Keratinocyte (primary cell): ENCODE results near the gene TMEM139. TPM values are rescaled to one million over a fixed set of nuclear protein-coding genes. Genes with fewer than 3 reads are reported as not detected.

Source experiments
- DNase-seq: peaks from one replicate; pipeline ENCODE4 v3.0.0-alpha.2; 2011; ENCODE audit warnings: low read depth, missing footprints, low spot score
- FAIRE-seq: peaks from 2 replicates; lab custom pipeline; 2011; peaks lifted over from hg19 to GRCh38; lab: Jason Lieb, UNC
- H2AFZ ChIP-seq: 2 replicates; pipeline ENCODE4 v1.6.0; 2012; ENCODE audit warnings: low read length, control low read depth, inconsistent platforms; ENCODE audit not compliant: control insufficient read depth
- H3K27ac ChIP-seq: 2 replicates; pipeline ENCODE4 v1.5.1; 2011; ENCODE audit warnings: low read length; ENCODE audit not compliant: control insufficient read depth, insufficient read depth
- H3K27me3 ChIP-seq: 3 replicates; pipeline ENCODE4 v1.6.0; 2011; ENCODE audit warnings: low read length; ENCODE audit not compliant: control insufficient read depth, insufficient read depth; ENCODE audit errors: extremely low read depth
- H3K36me3 ChIP-seq, 2 experiments: 2 replicates in 1 of 2; 3 replicates in 1 of 2; pipeline ENCODE4 v1.5.1; 2011; ENCODE audit warnings: low read length in 2 of 2, mild to moderate bottlenecking in 1 of 2; ENCODE audit not compliant: control insufficient read depth in 2 of 2, insufficient read depth in 2 of 2; ENCODE audit errors: extremely low read depth in 1 of 2
- H3K4me1 ChIP-seq: 3 replicates; pipeline ENCODE4 v1.5.1; 2011; ENCODE audit warnings: low read length; ENCODE audit not compliant: control insufficient read depth, insufficient read depth; ENCODE audit errors: extremely low read depth
- H3K4me2 ChIP-seq: 3 replicates; pipeline ENCODE4 v1.6.0; 2011; ENCODE audit warnings: low read depth, low read length; ENCODE audit not compliant: control insufficient read depth, insufficient read depth; ENCODE audit errors: extremely low read depth
- H3K4me3 ChIP-seq, 3 experiments: fragments of 200-600 bp in 1 of 3; sonication (generic) in 1 of 3; 2 replicates in 2 of 3; 3 replicates in 1 of 3; pipeline ENCODE4 v1.5.1; 2011 to 2016; ENCODE audit warnings: low read length in 3 of 3, mild to moderate bottlenecking in 3 of 3, control low read depth in 2 of 3, inconsistent platforms in 1 of 3, low read depth in 1 of 3, mixed read lengths in 1 of 3, mixed run types in 1 of 3, moderate library complexity in 1 of 3; ENCODE audit not compliant: control insufficient read depth in 2 of 3, insufficient read depth in 2 of 3; ENCODE audit errors: extremely low read depth in 1 of 3
- H3K79me2 ChIP-seq: 2 replicates; pipeline ENCODE4 v1.6.0; 2012; ENCODE audit warnings: low read length; ENCODE audit not compliant: control insufficient read depth, insufficient read depth
- H3K9ac ChIP-seq: 3 replicates; pipeline ENCODE4 v1.6.0; 2011; ENCODE audit warnings: low read length; ENCODE audit not compliant: control insufficient read depth, insufficient read depth; ENCODE audit errors: extremely low read depth
- H3K9me1 ChIP-seq: 3 replicates; pipeline ENCODE4 v1.6.0; 2011; ENCODE audit warnings: low read length; ENCODE audit not compliant: control insufficient read depth, insufficient read depth; ENCODE audit errors: extremely low read depth
- H3K9me3 ChIP-seq: 2 replicates; pipeline ENCODE4 v1.5.1; 2012; ENCODE audit warnings: low read depth, low read length; ENCODE audit not compliant: control insufficient read depth
- H4K20me1 ChIP-seq: 3 replicates; pipeline ENCODE4 v1.6.0; 2011; ENCODE audit warnings: low read length; ENCODE audit not compliant: control insufficient read depth, insufficient read depth; ENCODE audit errors: extremely low read depth
- CTCF ChIP-seq, 3 experiments: IDR thresholded peaks in 1 of 3; conservative IDR thresholded peaks in 1 of 3; optimal IDR thresholded peaks in 1 of 3; 2 replicates in 2 of 3; 3 replicates in 1 of 3; pipeline versions ENCODE3 to v1.5.1; 2011; ENCODE audit warnings: low read length in 3 of 3, mild to moderate bottlenecking in 3 of 3, moderate library complexity in 2 of 3, control low read depth in 1 of 3, inconsistent platforms in 1 of 3; ENCODE audit not compliant: insufficient read depth in 2 of 3; ENCODE audit errors: extremely low read depth in 1 of 3
- EZH2 ChIP-seq: IDR thresholded peaks from one replicate; pipeline ENCODE4 v1.6.1; 2012; ENCODE audit warnings: inconsistent platforms, mild to moderate bottlenecking, low read length, moderate library complexity
- dilution Hi-C: fragments of 300-500 bp; cut with MboI; formaldehyde crosslinking; loops from one replicate; pipeline ENCODE4 v1.7.0; 2020; ENCODE audit warnings: low sequenced_read_pairs; ENCODE audit not compliant: extremely low pct_ligation_motif_present
- polyA plus RNA-seq, 5 experiments: library from polyadenylated mRNA; depleted of rRNA in 3 of 5; stranded (reverse) in 3 of 5; stranded (forward) in 1 of 5; unstranded in 1 of 5; fragments of >200 nt; gene quantifications; 1 replicate in 1 of 5; 2 replicates in 3 of 5; 3 replicates in 1 of 5; pipeline versions ENCODE4 v1.2.1 to v1.2.3, GENCODE V29; 2011 to 2012; ENCODE audit warnings: missing spikeins in 2 of 5, low read depth in 1 of 5, low replicate concordance in 1 of 5

The TMEM139 gene
- polyA plus RNA-seq, 1 donor (not counting 4 experiments of a cell fraction or from before 2014, with no cell fraction given): 22.3 TPM

GRCh38 chr7:143314127-143314526 lies 29.4 kb downstream of the TMEM139 start:
- Histone ChIP-seq H3K4me3 (no peak overlapping the region), H3K9me3 (no peaks in the 10 kb centered on the region), H3K36me3 (no peaks in the 10 kb centered on the region), H2AFZ (no peak overlapping the region), H3K27me3 (no peaks in the 10 kb centered on the region), H3K4me2 (no peak overlapping the region), H3K79me2 (no peaks in the 10 kb centered on the region), H3K4me1 (peaks cover 10% of the 10 kb centered on the region), H3K9me1 (no peaks in the 10 kb centered on the region), H3K27ac (no peak overlapping the region), H4K20me1 (no peaks in the 10 kb centered on the region), H3K9ac (no peak overlapping the region)
- TF ChIP-seq CTCF (optimal IDR thresholded peaks at IDR 0.05 in 1 of 3, IDR thresholded peaks at IDR 0.05 in 1 of 3, conservative IDR thresholded peaks at IDR 0.05 in 1 of 3; ENCODE audit: extremely low read depth in 1 of 3, insufficient read depth in 2 of 3, low read length in 3 of 3): no peak
- no peak for TF ChIP-seq EZH2
- DNase-seq: no peak
- FAIRE-seq: no peak
- dilution Hi-C loops: no loop called here

GRCh38 chr7:143315776-143316175 lies 31.0 kb downstream of the TMEM139 start, which contains the start of gene CLCN1:
Gene CLCN1 (plus strand): TSS chr7:143316111. CDS start chr7:143316213, 102 bp downstream.
- dilution Hi-C loops: no loop called here
- Histone ChIP-seq H2AFZ (no peak within 1 kb of the TSS), H3K79me2 (no peaks in the 10 kb centered on the region), H3K27me3 (no peaks in the 10 kb centered on the region), H3K9me3 (no peaks in the 10 kb centered on the region), H3K36me3 (no peaks in the 10 kb centered on the region), H3K4me1 (peaks cover 13% of the 10 kb centered on the region), H3K4me3 (no peak within 1 kb of the TSS), H3K9ac (no peak within 1 kb of the TSS), H3K9me1 (no peaks in the 10 kb centered on the region), H3K27ac (no peak within 1 kb of the TSS), H3K4me2 (no peak within 1 kb of the TSS), H4K20me1 (no peaks in the 10 kb centered on the region)
- TF ChIP-seq CTCF (optimal IDR thresholded peaks at IDR 0.05 in 1 of 3, IDR thresholded peaks at IDR 0.05 in 1 of 3, conservative IDR thresholded peaks at IDR 0.05 in 1 of 3; ENCODE audit: extremely low read depth in 1 of 3, insufficient read depth in 2 of 3, low read length in 3 of 3): no peak
- no peak for TF ChIP-seq EZH2
- no peak for DNase-seq
- no peak for FAIRE-seq
